ENCODE results near the gene NEDD4L.
"Not testable (repeated sequence)": the region's sequence is repeated elsewhere in the genome, so short reads cannot be mapped to it uniquely, and the experiment has no call there.

Gene NEDD4L

GRCh38 chr18:58407649-58408407 lies 363.8 kb downstream of the NEDD4L start:
- DNase-seq, result no peak

GRCh38 chr18:58408665-58409064 lies 364.6 kb downstream of the NEDD4L start:
- no peak for DNase-seq

- DNase-seq, result no peak
These were observed 365.9 kb downstream of the NEDD4L start for GRCh38 chr18:58409802-58410445.

GRCh38 chr18:58411323-58411722 lies 367.3 kb downstream of the NEDD4L start:
- DNase-seq, result no peak

- DNase-seq, result no peak
These were observed 369.0 kb downstream of the NEDD4L start for GRCh38 chr18:58412844-58413666.

GRCh38 chr18:58413667-58414628 lies 369.9 kb downstream of the NEDD4L start:
- DNase-seq, result no peak

- no peak for DNase-seq
These were observed 372.1 kb downstream of the NEDD4L start for GRCh38 chr18:58416014-58416703.

GRCh38 chr18:58416704-58417683 lies 373.0 kb downstream of the NEDD4L start:
- DNase-seq, result peak; percentile 72

- DNase-seq, result peak; percentile 28
These were observed 373.7 kb downstream of the NEDD4L start for GRCh38 chr18:58417752-58418151.

- no peak for DNase-seq
These were observed 374.3 kb downstream of the NEDD4L start for GRCh38 chr18:58418361-58418760.

- no peak for DNase-seq
These were observed 375.7 kb downstream of the NEDD4L start for GRCh38 chr18:58419587-58420199.

GRCh38 chr18:58426611-58427010 lies 382.6 kb downstream of the NEDD4L start:
- DNase-seq, result no peak

GRCh38 chr18:58427321-58427720 lies 383.3 kb downstream of the NEDD4L start:
- DNase-seq, result no peak

- no peak for DNase-seq
These were observed 385.4 kb downstream of the NEDD4L start for GRCh38 chr18:58429442-58429841.

- no peak for DNase-seq
These were observed 387.2 kb downstream of the NEDD4L start for GRCh38 chr18:58431215-58431614.

- no peak for DNase-seq
These were observed 388.2 kb downstream of the NEDD4L start for GRCh38 chr18:58432050-58432727.

- not testable (repeated sequence) for DNase-seq
These were observed 391.4 kb downstream of the NEDD4L start for GRCh38 chr18:58435221-58436005.

- no peak for DNase-seq
These were observed 394.3 kb downstream of the NEDD4L start for GRCh38 chr18:58438161-58438957.
